Heart left ventricle (tissue), 13 donors: ENCODE results near the gene RFC2.
"Not testable (repeated sequence)": the region's sequence is repeated elsewhere in the genome, so short reads cannot be mapped to it uniquely, and the experiment has no call there.

ENCODE experiments used
- POLR2A ChIP-seq, 2 donors: fragments of 450-650 bp; IDR thresholded peaks; one replicate each; pipeline ENCODE4 v1.6.1; 2017; ENCODE audit warnings: antibody characterized with exemption in 2 of 2, mild to moderate bottlenecking in 2 of 2, moderate library complexity in 2 of 2
- TF ChIP-seq, protein P1 (sequence below), 12 donors: fragments of 200-600 bp; sonication (generic) in 4 of 12; IDR thresholded peaks; one replicate each; pipeline versions ENCODE4 v1.5.0 to v1.8.0; 2018 to 2022; ENCODE audit warnings: antibody characterized with exemption in 12 of 12, mild to moderate bottlenecking in 5 of 12
- donor health status: ischemic (EF 13 %, LVEDD 7.1; RV severe dilation, severe dysfunction).
- donor health status: DM: no; HTN: yes; CAD: no.
- donor health status: DM: no; HTN: no; CAD: no.
- donor health status: ischemic (EF 25% LVEDD 6.9; RV normal size, moderate dysfunction).
- donor health status: ischemic (EF 25% LVEDD 5.7; RV mildly dilated, moderate dysfunction).
- donor health status: ischemic (EF 35%, LVEDD 5.7; RV mildly dilated, moderate dysfunction).
- donor health status: nonischemic (EF 11% LVEDD 7.7; RV severe dilation, severe dysfunction).
- donor health status: DM: yes; HTN: yes; CAD: no.
- donor health status: PGD.
- donor health status: ischemic (EF 29% LVEDD 5.4; RV normal size, mild dysfunction).
- donor health status: nonischemic (EF 23%, LVEDD 6.1; RV moderate dilation, normal function).

DNA sequence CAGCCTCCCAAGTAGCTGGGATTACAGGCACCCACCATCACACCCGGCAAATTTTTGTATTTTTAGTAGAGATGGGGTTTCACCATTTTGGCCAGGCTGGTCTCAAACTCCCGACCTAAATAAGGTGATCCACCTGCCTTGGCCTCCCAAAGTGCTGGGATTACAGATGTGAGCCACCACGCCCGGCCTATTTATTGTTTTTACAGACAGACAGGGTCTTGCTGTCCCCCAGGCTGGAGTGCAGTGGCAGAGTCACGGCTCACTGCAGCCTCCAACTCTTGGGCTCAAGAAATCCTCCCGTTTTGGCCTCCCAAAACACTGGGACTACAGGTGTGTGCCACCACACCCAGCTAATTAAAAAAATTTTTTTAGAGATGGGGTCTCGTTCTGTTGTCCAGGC, 46.0 kb downstream of the RFC2 start:
- TF ChIP-seq, protein P1, sequence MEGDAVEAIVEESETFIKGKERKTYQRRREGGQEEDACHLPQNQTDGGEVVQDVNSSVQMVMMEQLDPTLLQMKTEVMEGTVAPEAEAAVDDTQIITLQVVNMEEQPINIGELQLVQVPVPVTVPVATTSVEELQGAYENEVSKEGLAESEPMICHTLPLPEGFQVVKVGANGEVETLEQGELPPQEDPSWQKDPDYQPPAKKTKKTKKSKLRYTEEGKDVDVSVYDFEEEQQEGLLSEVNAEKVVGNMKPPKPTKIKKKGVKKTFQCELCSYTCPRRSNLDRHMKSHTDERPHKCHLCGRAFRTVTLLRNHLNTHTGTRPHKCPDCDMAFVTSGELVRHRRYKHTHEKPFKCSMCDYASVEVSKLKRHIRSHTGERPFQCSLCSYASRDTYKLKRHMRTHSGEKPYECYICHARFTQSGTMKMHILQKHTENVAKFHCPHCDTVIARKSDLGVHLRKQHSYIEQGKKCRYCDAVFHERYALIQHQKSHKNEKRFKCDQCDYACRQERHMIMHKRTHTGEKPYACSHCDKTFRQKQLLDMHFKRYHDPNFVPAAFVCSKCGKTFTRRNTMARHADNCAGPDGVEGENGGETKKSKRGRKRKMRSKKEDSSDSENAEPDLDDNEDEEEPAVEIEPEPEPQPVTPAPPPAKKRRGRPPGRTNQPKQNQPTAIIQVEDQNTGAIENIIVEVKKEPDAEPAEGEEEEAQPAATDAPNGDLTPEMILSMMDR (IDR thresholded peaks at IDR 0.05), result not testable (repeated sequence)
- not testable (repeated sequence) for TF ChIP-seq POLR2A (IDR thresholded peaks at IDR 0.05)
